Activated CD8-positive, alpha-beta T cell treated with anti-CD3 and anti-CD28 coated beads for 36 hours (primary cell): ENCODE results near the gene ABAT. TPM values are rescaled to one million over a fixed set of nuclear protein-coding genes. Genes with fewer than 3 reads are reported as not detected.
"Not testable (repeated sequence)": the region's sequence is repeated elsewhere in the genome, so short reads cannot be mapped to it uniquely, and the experiment has no call there.

Experiments
- ATAC-seq: fragments of 200-7000 bp; cut with Tn5 transposase; one replicate; pipeline ENCODE4 v1.10.0; 2021; ENCODE audit warnings: mild to moderate bottlenecking, moderate library complexity
- CTCF ChIA-PET: fragments of 350-600 bp; sonication (Branson Sonifier 250); formaldehyde crosslinking; loops from one replicate; lab custom pipeline; 2021; ENCODE audit warnings: antibody characterized with exemption; lab: Charles Lee
- POLR2A ChIA-PET: fragments of 350-600 bp; sonication (Branson Sonifier 250); formaldehyde crosslinking; loops from one replicate; lab custom pipeline; 2021; ENCODE audit warnings: antibody characterized with exemption; lab: Charles Lee
- DNase-seq: peaks from one replicate; pipeline ENCODE4 v3.0.0-alpha.2; 2020
- H3K27ac Mint-ChIP-seq: one replicate; pipeline ENCODE4 v1.8.0; 2021; ENCODE audit warnings: mild to moderate bottlenecking, mixed read lengths
- H3K27me3 Mint-ChIP-seq: one replicate; pipeline ENCODE4 v1.8.0; 2021; ENCODE audit warnings: mixed read lengths
- H3K36me3 Mint-ChIP-seq: one replicate; pipeline ENCODE4 v1.8.0; 2021; ENCODE audit warnings: low read depth, mixed read lengths
- H3K4me1 Mint-ChIP-seq: one replicate; pipeline ENCODE4 v1.8.0; 2021; ENCODE audit warnings: low read depth, mixed read lengths
- H3K4me3 Mint-ChIP-seq: one replicate; pipeline ENCODE4 v1.8.0; 2021; ENCODE audit warnings: mild to moderate bottlenecking, moderate library complexity, mixed read lengths
- H3K9me3 Mint-ChIP-seq: one replicate; pipeline ENCODE4 v1.8.0; 2021; ENCODE audit warnings: mixed read lengths
- intact Hi-C: fragments of 100-400 bp; cut with micrococcal nuclease; formaldehyde crosslinking; loops from one replicate; pipeline ENCODE4 v1.10.0; 2022
- total RNA-seq, 2 experiments: library from RNA; stranded (reverse); gene quantifications; one replicate each; pipeline ENCODE4 v1.2.3, GENCODE V29; 2021
- TF ChIP-seq, protein P1 (sequence below): fragments of 200-600 bp; IDR thresholded peaks from one replicate; pipeline ENCODE4 v1.8.0; 2022; ENCODE audit warnings: antibody characterized with exemption, mild to moderate bottlenecking

ABAT gene
- total RNA-seq, 2 experiments from 2014 or later, result 5.1 TPM

- no peaks in the 10 kb centered on the region for H3K4me1 Mint-ChIP-seq
- no peak overlapping the region for H3K27ac Mint-ChIP-seq
- ChIA-PET POLR2A (no interaction called here), CTCF (no interaction called here)
- TF ChIP-seq, protein P1, sequence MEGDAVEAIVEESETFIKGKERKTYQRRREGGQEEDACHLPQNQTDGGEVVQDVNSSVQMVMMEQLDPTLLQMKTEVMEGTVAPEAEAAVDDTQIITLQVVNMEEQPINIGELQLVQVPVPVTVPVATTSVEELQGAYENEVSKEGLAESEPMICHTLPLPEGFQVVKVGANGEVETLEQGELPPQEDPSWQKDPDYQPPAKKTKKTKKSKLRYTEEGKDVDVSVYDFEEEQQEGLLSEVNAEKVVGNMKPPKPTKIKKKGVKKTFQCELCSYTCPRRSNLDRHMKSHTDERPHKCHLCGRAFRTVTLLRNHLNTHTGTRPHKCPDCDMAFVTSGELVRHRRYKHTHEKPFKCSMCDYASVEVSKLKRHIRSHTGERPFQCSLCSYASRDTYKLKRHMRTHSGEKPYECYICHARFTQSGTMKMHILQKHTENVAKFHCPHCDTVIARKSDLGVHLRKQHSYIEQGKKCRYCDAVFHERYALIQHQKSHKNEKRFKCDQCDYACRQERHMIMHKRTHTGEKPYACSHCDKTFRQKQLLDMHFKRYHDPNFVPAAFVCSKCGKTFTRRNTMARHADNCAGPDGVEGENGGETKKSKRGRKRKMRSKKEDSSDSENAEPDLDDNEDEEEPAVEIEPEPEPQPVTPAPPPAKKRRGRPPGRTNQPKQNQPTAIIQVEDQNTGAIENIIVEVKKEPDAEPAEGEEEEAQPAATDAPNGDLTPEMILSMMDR, result no peak
- H3K36me3 Mint-ChIP-seq, result peaks cover 21% of the 10 kb centered on the region
- intact Hi-C loops, result no loop called here
- ATAC-seq (no peak), DNase-seq (no peak)
- H3K27me3 Mint-ChIP-seq, result no peaks in the 10 kb centered on the region
- no peaks in the 10 kb centered on the region for H3K9me3 Mint-ChIP-seq
- H3K4me3 Mint-ChIP-seq, result no peak overlapping the region
Observed at GRCh38 chr16:8776129-8776584, 101.7 kb downstream of the ABAT start.

DNA sequence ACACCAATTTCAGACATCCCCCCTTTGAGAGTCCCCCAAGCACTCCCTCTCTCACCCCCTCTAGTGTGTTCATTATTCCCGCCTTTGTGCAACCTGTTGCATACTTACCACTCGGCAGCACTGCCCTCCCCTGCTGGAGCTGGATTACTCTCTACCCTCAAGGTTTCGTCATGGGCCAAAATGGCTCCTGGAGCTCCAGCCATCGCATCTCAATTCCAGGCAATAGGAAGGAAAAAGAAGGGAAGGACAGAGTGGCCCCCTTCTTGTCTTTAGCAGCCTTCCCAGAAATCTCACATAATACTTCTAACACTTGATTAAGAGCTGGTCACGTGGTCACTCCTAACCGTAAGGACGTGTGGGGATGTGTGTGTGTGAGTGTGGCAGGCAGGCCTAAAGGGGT lies 102.8 kb downstream of the ABAT start:
- POLR2A ChIA-PET, result no interaction called here
- intact Hi-C loops, result no loop called here

GRCh38 chr16:8781797-8782196 lies 107.4 kb downstream of the ABAT start:
- Mint-ChIP-seq H3K27me3 (no peaks in the 10 kb centered on the region), H3K4me1 (no peaks in the 10 kb centered on the region), H3K9me3 (no peaks in the 10 kb centered on the region), H3K36me3 (peaks cover 4% of the 10 kb centered on the region), H3K27ac (no peak overlapping the region), H3K4me3 (no peak overlapping the region)
- ATAC-seq (no peak), DNase-seq (no peak)
- intact Hi-C loops, result no loop called here
- ChIA-PET CTCF (no interaction called here), POLR2A (no interaction called here)
- TF ChIP-seq, protein P1, result no peak

More for the DNA sequence above, 102.8 kb downstream of the ABAT start:
- ATAC-seq (no peak), DNase-seq (no peak)
- H3K4me1 Mint-ChIP-seq, result no peaks in the 10 kb centered on the region
- H3K36me3 Mint-ChIP-seq, result peaks cover 21% of the 10 kb centered on the region
- H3K27ac Mint-ChIP-seq, result no peak overlapping the region
- no peak overlapping the region for H3K4me3 Mint-ChIP-seq
- TF ChIP-seq, protein P1, result no peak
- H3K9me3 Mint-ChIP-seq, result no peaks in the 10 kb centered on the region
- H3K27me3 Mint-ChIP-seq, result no peaks in the 10 kb centered on the region
- CTCF ChIA-PET, result interaction anchor here (1.4 kb wide), 1 partner anchor 102 kb away, joined by 3 read pairs; no protein-coding TSS in a partner anchor

GRCh38 chr16:8782673-8783072 lies 108.3 kb downstream of the ABAT start:
- H3K4me1 Mint-ChIP-seq, result no peaks in the 10 kb centered on the region
- intact Hi-C loops, result no loop called here
- H3K4me3 Mint-ChIP-seq, result no peak overlapping the region
- H3K27ac Mint-ChIP-seq, result no peak overlapping the region
- ChIA-PET POLR2A (interaction anchor here (0.7 kb wide), 1 partner anchor 162 kb away, joined by 3 read pairs; no protein-coding TSS in a partner anchor), CTCF (no interaction called here)
- no peaks in the 10 kb centered on the region for H3K36me3 Mint-ChIP-seq
- no peaks in the 10 kb centered on the region for H3K27me3 Mint-ChIP-seq
- TF ChIP-seq, protein P1, result no peak
- no peak for ATAC-seq
- H3K9me3 Mint-ChIP-seq, result no peaks in the 10 kb centered on the region
- DNase-seq, result no peak

DNA sequence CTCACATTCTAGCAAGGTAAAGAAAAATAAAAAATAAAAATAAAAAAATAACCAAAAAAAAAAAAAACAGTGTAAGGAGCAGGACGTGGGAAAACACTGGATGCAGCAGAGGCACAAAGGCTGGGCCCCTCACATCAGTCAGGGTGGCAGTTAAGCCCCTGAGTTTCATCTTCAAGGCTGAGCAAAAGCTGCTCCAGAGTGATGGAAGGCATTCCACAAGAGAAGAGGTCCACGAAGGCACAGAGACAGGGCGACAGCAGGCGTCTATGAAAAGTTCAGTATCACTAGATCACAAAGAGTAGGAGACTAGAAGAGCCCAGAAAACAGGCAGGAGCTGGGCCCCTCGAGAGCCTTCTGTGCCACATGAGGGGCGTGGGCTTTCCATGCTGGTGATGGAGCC lies 111.0 kb downstream of the ABAT start:
- intact Hi-C loops, result no loop called here
- ChIA-PET CTCF (no interaction called here), POLR2A (no interaction called here)
- Mint-ChIP-seq H3K9me3 (no peaks in the 10 kb centered on the region), H3K36me3 (no peaks in the 10 kb centered on the region), H3K4me3 (no peak overlapping the region), H3K27me3 (no peaks in the 10 kb centered on the region), H3K4me1 (no peaks in the 10 kb centered on the region), H3K27ac (no peak overlapping the region)
- DNase-seq, result no peak
- no peak for ATAC-seq
- TF ChIP-seq, protein P1, result no peak

DNA sequence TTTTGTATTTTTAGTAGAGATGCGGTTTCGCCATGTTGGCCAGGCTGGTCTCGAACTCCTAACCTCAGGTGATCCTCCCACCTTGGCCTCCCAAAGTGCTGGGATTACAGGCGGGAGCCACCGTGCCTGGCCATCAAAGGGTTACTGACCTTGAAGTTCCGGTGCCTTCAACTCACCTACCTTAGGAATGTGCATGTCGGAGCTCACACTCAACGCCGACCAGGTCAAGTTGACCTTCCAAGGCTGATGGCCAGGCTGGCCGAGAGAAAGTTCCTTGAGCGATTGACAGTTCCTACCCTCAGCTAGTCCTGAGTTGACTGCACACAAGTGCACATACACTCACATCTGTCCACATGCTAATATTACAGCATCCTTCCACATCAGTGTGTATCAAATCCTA lies 111.9 kb downstream of the ABAT start:
- H3K27ac Mint-ChIP-seq, H3K9me3 Mint-ChIP-seq, H3K27me3 Mint-ChIP-seq, ATAC-seq, POLR2A ChIA-PET, CTCF ChIA-PET, H3K4me3 Mint-ChIP-seq, DNase-seq, intact Hi-C loops, H3K4me1 Mint-ChIP-seq, H3K36me3 Mint-ChIP-seq: not testable (repeated sequence)
